Inflammatory macrophage treated with lipopolysaccharide for 4 hours (primary cell): Measurements from ENCODE around the gene FARP1.

ENCODE experiments used
- DNase-seq: peaks from one replicate; pipeline ENCODE4 v3.0.0-alpha.2; 2020

Gene FARP1

GRCh38 chr13:98434060-98434459 is 291.2 kb downstream of the FARP1 start:
- DNase-seq = no peak

DNA sequence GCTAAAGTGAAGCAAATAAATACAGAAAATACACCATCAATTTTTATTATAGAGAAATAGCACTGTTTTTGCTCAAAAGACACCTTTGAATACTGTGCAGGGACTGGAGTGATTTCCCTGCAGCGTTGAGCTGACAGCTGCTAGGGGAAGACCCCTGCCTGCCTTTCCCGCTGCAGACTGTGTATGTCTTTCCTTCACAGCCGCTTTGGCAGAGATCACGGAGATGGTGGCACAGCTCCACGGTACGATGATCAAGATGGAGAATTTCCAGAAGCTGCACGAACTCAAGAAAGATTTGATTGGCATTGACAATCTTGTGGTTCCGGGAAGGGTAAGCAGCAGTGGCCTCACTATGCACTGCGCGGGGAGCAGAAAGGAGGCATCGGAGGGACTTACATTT is 292.5 kb downstream of the FARP1 start:
- DNase-seq = no peak

- no peak for DNase-seq
Measured at GRCh38 chr13:98436233-98436910, 293.5 kb downstream of the FARP1 start.

DNA sequence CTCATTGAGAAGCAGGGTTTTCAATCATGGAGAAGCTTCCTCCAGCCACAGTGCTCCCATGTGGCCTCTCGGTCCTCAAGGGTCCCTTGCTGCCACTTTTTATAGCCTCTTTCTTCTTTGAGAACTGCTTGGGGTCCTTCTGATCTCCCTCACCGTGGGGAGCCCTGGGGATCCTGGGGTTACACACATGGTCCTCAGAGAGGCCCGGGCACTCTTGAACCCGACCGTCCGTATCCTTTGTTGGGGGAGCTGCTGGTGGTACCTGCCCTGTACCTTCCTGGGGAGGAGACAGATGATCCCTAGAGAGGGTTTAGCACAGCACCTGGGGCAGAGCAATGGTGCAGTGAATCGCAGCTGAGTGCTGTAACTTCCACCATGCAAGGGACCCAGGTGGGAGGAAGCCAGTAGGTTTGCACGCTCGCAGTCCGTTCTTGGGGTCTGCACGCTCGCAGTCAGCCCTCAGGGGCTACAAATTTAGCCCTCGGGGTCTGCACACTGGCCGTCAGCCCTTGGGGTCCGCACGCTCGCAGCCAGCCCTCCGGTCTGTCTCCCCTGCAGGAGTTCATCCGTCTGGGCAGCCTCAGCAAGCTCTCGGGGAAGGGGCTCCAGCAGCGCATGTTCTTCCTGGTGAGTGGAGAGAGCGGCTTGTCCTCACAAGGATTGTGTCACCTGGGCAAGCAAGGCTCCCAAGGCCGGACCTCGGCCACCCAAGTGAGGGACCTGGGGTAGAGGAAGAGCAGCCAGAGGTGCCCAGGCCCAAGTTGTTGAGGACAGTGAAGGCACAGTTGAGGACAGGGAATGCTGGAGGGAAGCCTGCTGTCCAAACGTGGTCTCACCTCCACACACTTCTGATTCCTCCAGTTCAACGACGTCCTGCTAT is 295.6 kb downstream of the FARP1 start:
- no peak for DNase-seq

- no peak for DNase-seq
Measured at GRCh38 chr13:98439126-98439828, 296.4 kb downstream of the FARP1 start.

DNA sequence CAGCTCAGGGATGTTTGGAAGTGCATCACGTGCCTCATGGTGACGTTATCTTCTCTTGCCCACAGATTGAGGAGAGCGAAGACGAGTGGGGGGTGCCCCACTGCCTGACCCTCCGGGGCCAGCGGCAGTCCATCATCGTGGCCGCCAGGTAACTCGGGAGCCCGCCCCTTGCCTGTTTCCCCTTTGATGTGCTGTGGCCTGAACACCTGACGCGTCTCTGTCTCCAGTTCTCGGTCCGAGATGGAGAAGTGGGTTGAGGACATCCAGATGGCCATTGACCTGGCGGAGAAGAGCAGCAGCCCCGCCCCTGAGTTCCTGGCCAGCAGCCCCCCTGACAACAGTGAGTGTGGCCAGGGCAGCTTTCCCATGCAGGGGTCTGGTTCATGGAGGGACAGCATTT is 297.0 kb downstream of the FARP1 start:
- no peak for DNase-seq

DNA sequence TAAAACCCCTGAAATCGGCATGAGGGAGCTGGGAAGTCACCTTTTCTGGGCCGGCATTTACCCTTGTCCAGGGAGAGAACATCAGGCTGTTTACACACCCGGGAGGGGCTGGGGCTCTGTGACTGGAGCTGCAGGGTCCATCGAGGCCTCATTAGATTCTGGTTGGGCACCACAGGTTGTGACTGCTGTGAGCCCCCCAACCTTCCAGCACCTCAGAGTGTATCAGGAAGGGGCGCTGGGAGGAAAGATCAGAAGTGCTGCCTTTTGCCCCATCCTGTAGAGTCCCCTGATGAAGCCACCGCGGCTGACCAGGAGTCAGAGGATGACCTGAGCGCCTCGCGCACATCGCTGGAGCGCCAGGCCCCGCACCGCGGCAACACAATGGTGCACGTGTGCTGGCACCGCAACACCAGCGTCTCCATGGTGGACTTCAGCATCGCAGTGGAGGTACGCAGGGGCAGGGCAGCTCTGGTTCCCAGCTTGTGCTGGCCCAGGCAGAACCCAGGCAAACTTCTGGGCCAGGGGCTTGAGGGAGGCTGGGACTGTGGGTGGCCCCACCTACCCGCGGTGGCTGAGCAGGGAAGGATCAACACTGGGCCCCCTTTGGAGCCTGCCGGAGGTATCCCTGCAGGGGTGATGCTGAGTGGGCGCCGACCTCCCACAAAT is 297.6 kb downstream of the FARP1 start:
- no peak for DNase-seq

DNA sequence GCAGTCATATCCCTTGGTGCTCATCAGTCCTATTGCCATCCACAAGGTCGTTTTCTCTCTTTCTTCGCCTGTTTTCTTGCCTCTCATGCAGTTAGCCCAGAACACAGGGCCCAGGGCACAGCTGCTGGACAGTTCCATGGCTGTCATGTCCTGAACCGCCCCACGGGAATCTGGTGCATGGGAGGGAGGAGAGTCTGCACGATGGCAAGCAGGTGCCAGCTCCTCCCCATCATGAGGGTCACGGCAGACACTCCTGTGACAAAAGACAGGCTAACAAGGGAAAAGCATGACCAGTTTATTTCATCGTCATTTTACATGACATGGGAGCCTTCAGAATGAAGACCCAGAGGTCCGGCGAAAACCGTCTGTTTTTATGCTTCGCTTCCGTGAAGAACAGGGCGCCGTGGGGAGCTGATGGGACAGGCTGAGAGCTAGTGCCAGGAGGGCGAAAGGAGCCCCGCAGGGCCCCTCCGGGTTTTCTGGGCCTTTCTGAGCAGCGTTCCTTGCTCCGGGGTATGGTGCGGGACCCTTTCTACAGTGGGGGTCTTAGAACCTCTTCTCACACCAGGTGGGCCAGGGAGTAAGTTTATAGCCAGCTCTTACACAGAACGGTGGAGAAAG is 298.3 kb downstream of the FARP1 start:
- no peak for DNase-seq

DNA sequence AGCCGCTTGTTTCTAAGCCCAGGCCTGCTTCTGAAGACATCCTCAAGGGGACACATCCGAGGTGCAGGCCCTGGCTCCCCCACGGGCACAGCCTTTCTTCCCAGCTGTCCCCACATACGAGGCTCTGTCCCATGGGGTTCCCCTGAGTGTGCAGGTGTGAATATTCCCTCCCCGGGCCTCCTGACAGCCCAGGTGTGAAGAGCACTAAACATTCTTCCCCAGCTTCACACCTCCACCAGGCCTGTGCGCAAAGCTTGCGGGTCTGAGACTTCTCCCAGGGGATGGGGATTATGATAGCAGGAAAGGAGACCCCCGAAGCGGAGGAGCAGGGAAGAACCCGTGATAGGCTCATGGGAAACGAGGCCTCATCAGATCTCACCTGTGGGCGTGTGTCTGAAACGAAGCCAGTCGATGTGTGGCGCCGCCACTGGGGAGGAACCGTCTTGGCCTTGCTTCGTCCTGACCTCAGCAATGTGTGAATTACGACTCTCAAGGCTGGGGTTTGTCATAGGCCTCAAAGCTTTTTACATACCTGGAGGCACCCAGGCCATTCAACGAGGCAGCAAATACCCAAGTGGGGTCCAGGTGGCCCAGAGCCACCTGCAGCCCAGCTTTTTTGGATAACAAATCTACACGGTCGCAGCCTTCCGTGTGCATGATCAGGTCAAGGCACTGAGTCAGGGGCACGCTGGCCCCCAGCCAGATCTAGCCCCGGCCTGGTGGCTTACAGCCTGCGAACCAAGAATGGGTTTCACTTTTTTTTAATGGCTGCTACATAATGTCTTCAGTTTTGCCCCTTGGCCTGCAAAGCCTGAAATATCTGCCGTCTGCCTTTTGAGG is 299.7 kb downstream of the FARP1 start:
- no peak for DNase-seq

DNA sequence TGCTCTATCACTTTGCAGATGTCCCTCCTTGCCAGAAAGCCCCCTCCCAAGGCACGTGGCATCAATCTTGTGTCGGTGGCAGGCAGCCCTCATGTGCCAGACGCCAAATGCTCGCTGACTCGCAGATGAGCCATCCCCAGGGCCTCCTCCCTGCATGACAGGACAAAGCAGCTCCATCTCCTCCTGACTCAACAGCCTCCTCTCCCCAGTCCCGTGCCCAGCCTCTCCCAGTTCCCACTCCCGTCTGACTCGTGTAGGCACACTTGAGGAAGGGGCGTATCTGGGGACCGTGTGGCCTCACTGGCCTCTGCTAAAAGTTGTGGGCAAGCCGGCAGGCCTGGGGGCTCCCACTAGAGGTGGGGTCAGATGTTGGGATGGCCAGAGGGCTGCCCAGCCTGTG is 300.4 kb downstream of the FARP1 start:
- DNase-seq = peak; percentile 45

GRCh38 chr13:98443800-98444325 is 301.0 kb downstream of the FARP1 start:
- no peak for DNase-seq

DNA sequence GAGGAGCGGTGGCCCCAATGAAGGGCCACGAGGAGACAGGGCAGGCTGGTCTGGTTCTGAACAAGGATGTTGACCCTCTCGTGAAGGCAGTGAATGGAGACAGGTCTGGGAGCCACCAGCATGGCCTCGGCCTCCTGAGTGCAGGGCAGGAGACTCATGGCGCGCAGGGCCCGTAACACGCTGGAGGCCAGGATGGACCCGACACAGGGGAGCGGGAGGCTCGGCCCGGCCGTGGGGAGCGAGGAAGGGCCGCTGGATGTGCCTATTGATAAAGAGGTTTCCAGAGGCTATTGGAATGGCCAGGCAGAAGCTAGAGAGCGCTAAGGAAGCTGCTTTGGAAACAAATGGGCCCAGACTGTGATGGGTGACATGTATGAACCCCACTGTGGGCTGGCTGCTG is 301.5 kb downstream of the FARP1 start:
- DNase-seq = no peak

GRCh38 chr13:98445340-98446233 is 302.7 kb downstream of the FARP1 start:
- peak; percentile 48 for DNase-seq

GRCh38 chr13:98446234-98446621 is 303.3 kb downstream of the FARP1 start:
- DNase-seq = no peak

DNA sequence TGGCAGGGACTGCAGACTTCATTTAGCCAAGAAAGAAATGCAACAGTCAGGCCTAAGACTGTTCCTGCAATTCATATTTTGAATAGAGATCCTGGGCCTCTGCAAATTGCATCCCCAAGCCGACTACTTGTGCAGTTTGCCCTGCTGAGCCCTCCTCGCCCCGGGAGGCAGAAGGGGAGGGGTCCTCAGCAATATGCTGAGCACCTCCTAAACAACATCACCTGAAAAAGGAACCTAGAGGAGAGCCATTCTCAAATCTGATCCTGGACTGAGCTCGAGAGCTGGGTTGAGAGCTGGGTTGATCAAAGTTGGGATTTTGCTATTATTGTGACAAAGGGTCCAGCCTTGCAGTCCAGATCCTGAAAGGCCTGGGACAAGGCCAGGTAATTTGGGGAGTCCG is 304.2 kb downstream of the FARP1 start:
- DNase-seq = no peak

GRCh38 chr13:98447881-98448641 is 305.2 kb downstream of the FARP1 start:
- DNase-seq = no peak

GRCh38 chr13:98448642-98448928 is 305.7 kb downstream of the FARP1 start:
- no peak for DNase-seq

DNA sequence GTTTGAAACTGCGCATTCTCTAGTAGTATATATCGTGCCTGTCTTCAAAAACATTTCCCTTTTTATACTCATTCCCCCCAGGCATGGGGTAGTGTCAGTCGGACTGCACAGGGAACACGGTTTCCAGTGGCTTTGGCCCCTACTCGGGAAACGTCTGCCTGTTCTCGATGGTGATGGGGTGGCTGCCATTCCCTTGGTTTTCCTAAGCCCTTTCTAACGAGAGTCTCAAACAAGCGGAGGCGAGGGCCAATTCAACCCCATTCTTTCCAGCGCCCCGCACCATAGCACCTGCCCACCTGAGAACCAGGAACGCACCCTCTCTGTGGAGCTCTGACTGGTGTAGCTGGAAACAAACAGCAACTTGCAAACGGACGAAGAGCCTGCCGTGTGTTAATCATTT is 306.4 kb downstream of the FARP1 start:
- no peak for DNase-seq

- DNase-seq = no peak
Measured at GRCh38 chr13:98450026-98450425, 307.1 kb downstream of the FARP1 start.

- no peak for DNase-seq
Measured at GRCh38 chr13:98450539-98451111, 307.7 kb downstream of the FARP1 start.
